GM21526 (cell line): ENCODE data around the gene NADK.

Experiments
- ATAC-seq: cut with Tn5 transposase; IDR thresholded peaks from one replicate; pipeline ENCODE4 v1.9.1; 2021; ENCODE audit warnings: moderate library complexity; ENCODE audit not compliant: unreplicated experiment, low FRiP score

Gene NADK

GRCh38 chr1:1768249-1768992, 9.8 kb downstream of the NADK start:
- ATAC-seq: no peak

GRCh38 chr1:1764876-1765470, 13.3 kb downstream of the NADK start:
- no peak for ATAC-seq

GRCh38 chr1:1763657-1764621, 14.3 kb downstream of the NADK start:
- ATAC-seq: no peak

- ATAC-seq: no peak
Measured at GRCh38 chr1:1761504-1762376, 16.5 kb downstream of the NADK start.

GRCh38 chr1:1760715-1761114, 17.6 kb downstream of the NADK start:
- ATAC-seq: no peak

- no peak for ATAC-seq
Measured at GRCh38 chr1:1760345-1760650, 18.0 kb downstream of the NADK start.

GRCh38 chr1:1759456-1760344, 18.6 kb downstream of the NADK start:
- no peak for ATAC-seq

- no peak for ATAC-seq
Measured at GRCh38 chr1:1758692-1759455, 19.4 kb downstream of the NADK start.

GRCh38 chr1:1758059-1758621, 20.1 kb downstream of the NADK start:
- no peak for ATAC-seq

- ATAC-seq: no peak
Measured at GRCh38 chr1:1757422-1758058, 20.7 kb downstream of the NADK start.

GRCh38 chr1:1756661-1757421, 21.4 kb downstream of the NADK start:
- ATAC-seq: no peak

- no peak for ATAC-seq
Measured at GRCh38 chr1:1755852-1756251, 22.4 kb downstream of the NADK start.

- ATAC-seq: no peak
Measured at GRCh38 chr1:1755426-1755825, 22.8 kb downstream of the NADK start.

GRCh38 chr1:1754051-1754815, 24.0 kb downstream of the NADK start:
- ATAC-seq: no peak

- ATAC-seq: no peak
Measured at GRCh38 chr1:1753607-1754005, 24.7 kb downstream of the NADK start.
